C4-2B (cell line): ENCODE results near the gene ATP1A3.

Source experiments
- CTCF ChIP-seq: fragments of 450-650 bp; conservative IDR thresholded peaks from 2 replicates; pipeline ENCODE4 v1.5.1; 2017; ENCODE audit warnings: mild to moderate bottlenecking
- ZFX ChIP-seq: fragments of 450-650 bp; IDR thresholded peaks from 2 replicates; pipeline ENCODE4 v1.6.1; 2017

DNA sequence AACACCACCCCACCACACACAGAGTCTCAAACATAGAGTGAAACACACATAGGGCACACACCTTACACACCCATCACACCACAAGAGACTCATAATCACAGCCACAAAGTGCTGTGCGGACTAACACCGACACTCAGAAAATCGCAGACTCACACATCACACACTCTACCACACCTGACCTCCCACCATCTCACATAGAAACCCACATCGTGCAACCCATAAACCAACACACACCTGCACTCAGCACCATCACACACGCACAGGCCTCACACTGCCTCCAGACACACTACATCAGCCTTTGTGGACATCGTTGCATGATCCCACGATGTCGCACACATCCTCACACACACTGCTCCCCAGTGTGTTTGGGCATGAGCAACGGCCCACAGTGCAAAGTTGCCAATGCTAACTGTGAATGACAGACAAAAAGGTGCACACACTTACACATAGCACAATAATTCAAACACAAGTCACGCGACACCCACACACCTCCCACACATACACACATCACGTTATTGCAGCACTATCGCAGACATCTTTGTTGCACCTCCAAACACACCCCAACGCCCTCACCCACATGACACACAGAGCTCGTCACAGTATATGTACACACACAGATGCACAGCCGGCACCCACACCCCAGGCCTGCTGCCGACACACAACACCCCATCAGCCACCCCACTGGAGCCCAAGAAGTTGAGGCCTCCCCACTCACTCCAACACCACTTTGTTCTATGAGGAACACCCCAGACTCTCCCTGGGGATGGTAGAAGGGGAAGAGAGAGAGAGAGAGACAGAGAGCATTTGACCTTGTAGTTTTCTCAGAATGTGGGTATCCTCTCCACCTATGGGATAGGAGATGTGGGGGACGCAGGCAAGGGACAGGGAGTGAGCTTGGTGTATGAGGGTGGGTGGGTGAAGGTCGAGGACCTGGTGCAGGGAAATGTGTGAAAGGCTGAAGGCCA lies 1.2 kb upstream of the ATP1A3 start:
- TF ChIP-seq CTCF, result no peak
- no peak for TF ChIP-seq ZFX
